HG03521 (cell line): ENCODE results near the gene KXD1.
"Not testable (repeated sequence)": the region's sequence is repeated elsewhere in the genome, so short reads cannot be mapped to it uniquely, and the experiment has no call there.

Source experiments
- ATAC-seq: cut with Tn5 transposase; IDR thresholded peaks from one replicate; pipeline ENCODE4 v1.9.1; 2021; ENCODE audit warnings: mild to moderate bottlenecking, moderate library complexity; ENCODE audit not compliant: unreplicated experiment

The KXD1 gene

GRCh38 chr19:18599485-18599884 lies 41.8 kb downstream of the KXD1 start:
- no peak for ATAC-seq

GRCh38 chr19:18600692-18601397 lies 43.2 kb downstream of the KXD1 start:
- not testable (repeated sequence) for ATAC-seq

- no peak for ATAC-seq
Measured at GRCh38 chr19:18601875-18602274, 44.2 kb downstream of the KXD1 start.

- no peak for ATAC-seq
Measured at GRCh38 chr19:18603255-18603957, 45.7 kb downstream of the KXD1 start.

GRCh38 chr19:18603958-18604819 lies 46.5 kb downstream of the KXD1 start:
- ATAC-seq: no peak

- ATAC-seq: no peak
Measured at GRCh38 chr19:18604820-18605159, 47.1 kb downstream of the KXD1 start.

- ATAC-seq: no peak
Measured at GRCh38 chr19:18605196-18605545, 47.5 kb downstream of the KXD1 start.

- ATAC-seq: no peak
Measured at GRCh38 chr19:18605546-18606280, 48.0 kb downstream of the KXD1 start.

- no peak for ATAC-seq
Measured at GRCh38 chr19:18606281-18607225, 48.9 kb downstream of the KXD1 start, which contains the start of gene CRLF1. Gene CRLF1, minus strand, starts transcription at chr19:18606799. Its CDS starts 143 bp downstream, at chr19:18606656.

- no peak for ATAC-seq
Measured at GRCh38 chr19:18607226-18608101, 49.8 kb downstream of the KXD1 start.

GRCh38 chr19:18608102-18608804 lies 50.6 kb downstream of the KXD1 start:
- ATAC-seq: no peak

- no peak for ATAC-seq
Measured at GRCh38 chr19:18608805-18609716, 51.4 kb downstream of the KXD1 start.

GRCh38 chr19:18609717-18610051 lies 52.0 kb downstream of the KXD1 start:
- ATAC-seq: no peak

GRCh38 chr19:18610245-18610555 lies 52.5 kb downstream of the KXD1 start:
- ATAC-seq: no peak

GRCh38 chr19:18610556-18611326 lies 53.1 kb downstream of the KXD1 start:
- ATAC-seq: no peak

- ATAC-seq: no peak
Measured at GRCh38 chr19:18611327-18612050, 53.8 kb downstream of the KXD1 start.
